Thoracic aorta endothelial cell (primary cell): ENCODE results near the gene SBDS. TPM values are rescaled to one million over a fixed set of nuclear protein-coding genes. Genes with fewer than 3 reads are reported as not detected.

Experiments
- small RNA-seq: library from RNA; depleted of rRNA; stranded (forward); fragments of <200 nt; gene quantifications from one replicate; pipeline ENCODE3, GENCODE V24; 2012
- total RNA-seq: library from RNA; depleted of rRNA; stranded (reverse); fragments of >200 nt; gene quantifications from 2 replicates; pipeline ENCODE4 v1.2.3, GENCODE V29; 2012

The SBDS gene
- total RNA-seq = 95.3 and 103 TPM in 2 replicates

DNA sequence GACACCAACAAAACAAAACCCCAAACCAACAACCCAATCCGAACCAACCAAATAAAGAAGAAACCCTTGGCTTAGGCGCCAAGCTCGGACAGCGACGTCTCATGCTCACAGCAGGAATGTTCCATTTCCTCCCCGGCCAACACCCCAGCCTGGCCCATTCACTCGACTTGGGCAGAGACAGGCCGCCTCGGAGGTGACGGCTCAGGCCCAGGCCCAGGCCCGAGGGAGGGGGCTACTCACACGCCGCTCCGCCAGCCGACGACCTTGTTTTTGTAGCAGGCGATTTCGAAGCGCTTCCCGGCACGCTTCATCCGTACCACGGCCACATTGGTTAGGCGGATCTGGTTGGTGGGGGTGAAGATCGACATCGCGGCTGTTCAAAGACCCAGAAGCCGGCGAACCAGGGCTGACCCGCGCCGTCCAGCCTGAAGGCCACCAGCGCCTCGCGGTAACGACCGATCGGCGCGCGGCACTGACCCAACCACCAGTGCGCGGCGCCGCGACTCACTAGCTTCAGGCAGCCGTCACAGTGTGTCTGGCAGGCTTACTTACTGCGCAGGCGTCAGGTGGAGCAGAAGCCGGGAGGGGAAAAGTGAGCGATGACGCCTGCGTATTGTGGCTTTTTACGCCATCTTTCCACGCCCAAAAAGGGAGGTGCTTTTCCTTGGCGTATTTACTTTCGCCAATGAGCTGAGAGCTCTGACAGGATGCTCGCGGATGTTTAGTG is at the start of gene SBDS:
Gene SBDS (minus strand): TSS at position 537 of the 727 bp plus-strand sequence. CDS start 169 bp downstream, at position 368.

GRCh38 chr7:66996444-66997191 is 1.2 kb upstream of the SBDS start, which contains the start of gene TYW1:
Gene TYW1, plus strand, starts transcription at chr7:66996833. Its CDS starts 146 bp downstream, at chr7:66996979.

Small RNAs within 50 kb of the gene (small RNA-seq; reads per million reads assigned to genes)
- not detected for gene RN7SL43P

Other genes starting within 250 kb of the SBDS start
- gene TMEM248, start 74.4 kb downstream of the SBDS start, total RNA-seq = 86.0 and 138 TPM in 2 replicates
- 17.4 and 18.5 TPM in 2 replicates for gene TYW1, start 1.2 kb upstream of the SBDS start, total RNA-seq